ENCODE measurements around the gene HTR6.

GRCh38 chr1:19656780-19657466 lies 7.8 kb upstream of the HTR6 start:
- no peak for TF ChIP-seq EZH2phosphoT487 (IDR thresholded peaks at IDR 0.05; ENCODE audit: insufficient read depth, low read depth)
- TF ChIP-seq EZH2 (IDR thresholded peaks at IDR 0.05; ENCODE audit: insufficient read depth, poor library complexity, severe bottlenecking), result no peak
